HG02678 (cell line): ENCODE results near the gene GNB1L.
"Not testable (repeated sequence)": the region's sequence is repeated elsewhere in the genome, so short reads cannot be mapped to it uniquely, and the experiment has no call there.

Source experiments
- ATAC-seq: cut with Tn5 transposase; IDR thresholded peaks from one replicate; pipeline ENCODE4 v1.9.1; 2021; ENCODE audit warnings: mild to moderate bottlenecking, moderate library complexity; ENCODE audit not compliant: unreplicated experiment

Gene GNB1L

DNA sequence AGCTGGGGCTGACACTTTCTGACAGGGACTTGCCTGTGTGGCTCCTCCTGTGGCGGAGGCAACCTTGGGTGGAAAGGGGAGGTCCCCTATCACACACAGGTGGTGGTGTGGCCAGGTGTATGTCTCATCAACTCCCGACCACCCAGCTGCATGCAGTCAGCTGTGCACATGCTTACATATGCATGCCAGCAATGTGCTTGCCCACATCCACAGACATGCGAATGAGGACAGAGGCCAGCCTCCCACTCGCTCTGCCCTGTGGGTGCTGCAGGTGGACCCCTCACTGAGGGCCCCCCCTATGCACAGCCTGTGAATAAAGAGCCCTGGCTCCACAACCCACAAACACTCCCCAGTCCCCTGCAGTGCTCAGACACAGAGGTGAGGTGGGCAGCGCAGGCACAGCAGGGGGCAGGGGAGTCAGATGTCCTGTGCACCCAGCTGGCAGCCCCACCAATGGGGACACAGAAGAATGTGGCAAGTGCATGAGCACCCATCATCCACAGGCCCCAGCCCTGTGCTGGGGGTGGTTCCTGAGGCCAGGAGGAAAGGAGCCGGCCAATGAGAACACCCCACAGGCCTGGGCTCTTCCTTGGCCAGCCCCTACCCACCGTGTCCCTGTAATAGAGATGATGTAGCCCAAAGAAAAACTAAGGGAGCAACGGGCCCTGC lies 9.5 kb downstream of the GNB1L start:
- ATAC-seq = no peak

DNA sequence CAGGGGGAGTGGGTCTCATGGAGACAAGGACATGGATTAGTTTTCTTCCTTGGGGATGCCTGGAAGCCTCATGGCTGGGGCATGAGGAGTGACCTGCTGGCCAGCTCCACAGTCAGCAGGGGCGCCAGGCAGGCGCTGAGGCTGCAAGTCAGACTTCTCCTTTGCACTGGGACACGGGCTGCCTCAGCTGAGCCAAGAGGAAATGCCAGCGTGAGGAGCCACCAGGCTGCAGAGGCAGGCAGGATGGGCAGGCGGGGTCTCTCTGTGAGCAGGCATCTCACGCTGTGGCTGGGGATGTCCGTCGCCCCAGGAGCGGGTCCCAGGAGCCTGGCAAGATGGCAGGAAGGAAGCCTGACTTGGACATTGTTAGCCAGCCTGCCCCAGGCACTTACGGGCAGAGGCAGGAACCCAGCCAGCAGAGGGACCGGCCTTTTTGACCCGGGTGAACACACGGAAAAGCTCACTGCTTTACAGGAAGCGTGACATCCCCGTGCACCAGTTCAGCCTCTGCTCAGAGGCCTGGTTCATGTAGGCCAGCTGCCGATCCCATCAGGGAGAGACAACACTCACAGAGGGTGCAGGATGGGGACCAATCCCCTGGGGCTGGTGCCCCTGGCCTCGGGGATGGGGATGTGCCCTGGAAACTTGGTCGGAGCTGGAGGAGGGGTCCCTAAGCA lies 10.2 kb downstream of the GNB1L start:
- ATAC-seq = no peak

DNA sequence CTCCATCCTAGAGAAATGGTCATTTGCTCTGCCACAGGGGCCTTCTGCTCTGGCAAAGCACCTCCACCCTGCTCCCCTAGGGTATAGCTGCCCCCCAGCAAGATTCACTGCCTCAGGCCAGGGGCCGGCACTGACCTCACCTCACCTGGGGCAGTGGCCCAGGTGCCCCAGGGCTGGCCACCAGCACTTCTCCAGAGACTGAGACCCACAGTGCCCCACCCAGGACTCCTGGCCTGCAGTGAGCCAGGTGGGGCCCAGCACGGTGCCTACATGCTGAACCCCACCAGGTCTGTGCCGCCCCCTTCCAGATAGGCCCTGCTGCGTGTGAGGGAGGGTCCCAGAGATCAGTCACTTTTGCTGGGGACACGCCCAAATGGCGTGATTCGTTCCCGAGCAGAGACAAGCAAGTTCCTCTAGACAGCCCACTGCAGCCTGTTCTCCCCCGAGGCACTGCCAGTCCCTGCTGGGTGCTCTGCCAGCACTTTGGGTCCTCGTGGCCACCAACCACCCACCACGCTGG lies 10.8 kb downstream of the GNB1L start:
- ATAC-seq = no peak

DNA sequence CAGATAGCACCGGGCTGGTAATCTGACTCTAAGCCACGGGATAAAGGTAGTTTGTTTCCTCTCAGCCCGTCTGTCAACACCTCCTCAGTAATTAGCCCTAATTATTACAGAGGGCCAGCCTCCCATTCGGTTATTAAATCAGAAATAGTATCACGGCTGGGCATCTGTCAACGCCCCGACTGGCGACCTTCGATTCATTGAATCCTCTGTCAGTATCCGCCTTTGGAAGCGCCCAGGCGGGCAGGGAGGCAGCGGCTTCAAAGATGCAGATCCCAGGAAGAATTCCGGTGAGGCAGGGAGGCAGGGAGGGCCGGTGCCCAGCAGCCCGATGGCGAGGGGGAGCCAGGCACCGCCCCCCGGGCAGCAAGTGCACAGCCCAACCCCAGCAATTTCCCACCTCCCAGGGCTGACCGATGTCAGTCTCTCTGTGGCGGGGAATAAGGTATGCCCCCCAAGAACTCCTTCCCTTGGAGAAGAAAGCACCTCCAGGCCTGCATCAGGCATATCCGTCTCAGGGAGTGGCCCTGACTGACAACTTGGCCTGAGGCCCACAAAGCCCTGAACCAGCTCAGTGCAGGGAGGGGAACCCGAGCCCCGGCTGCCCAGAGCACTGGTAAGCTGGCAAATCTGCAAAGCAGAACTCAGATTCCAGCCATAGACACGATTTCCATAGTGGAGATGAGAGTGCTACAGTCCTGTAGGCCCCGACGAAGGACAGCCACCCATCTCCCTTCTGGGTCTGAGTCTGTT lies 11.4 kb downstream of the GNB1L start:
- no peak for ATAC-seq

DNA sequence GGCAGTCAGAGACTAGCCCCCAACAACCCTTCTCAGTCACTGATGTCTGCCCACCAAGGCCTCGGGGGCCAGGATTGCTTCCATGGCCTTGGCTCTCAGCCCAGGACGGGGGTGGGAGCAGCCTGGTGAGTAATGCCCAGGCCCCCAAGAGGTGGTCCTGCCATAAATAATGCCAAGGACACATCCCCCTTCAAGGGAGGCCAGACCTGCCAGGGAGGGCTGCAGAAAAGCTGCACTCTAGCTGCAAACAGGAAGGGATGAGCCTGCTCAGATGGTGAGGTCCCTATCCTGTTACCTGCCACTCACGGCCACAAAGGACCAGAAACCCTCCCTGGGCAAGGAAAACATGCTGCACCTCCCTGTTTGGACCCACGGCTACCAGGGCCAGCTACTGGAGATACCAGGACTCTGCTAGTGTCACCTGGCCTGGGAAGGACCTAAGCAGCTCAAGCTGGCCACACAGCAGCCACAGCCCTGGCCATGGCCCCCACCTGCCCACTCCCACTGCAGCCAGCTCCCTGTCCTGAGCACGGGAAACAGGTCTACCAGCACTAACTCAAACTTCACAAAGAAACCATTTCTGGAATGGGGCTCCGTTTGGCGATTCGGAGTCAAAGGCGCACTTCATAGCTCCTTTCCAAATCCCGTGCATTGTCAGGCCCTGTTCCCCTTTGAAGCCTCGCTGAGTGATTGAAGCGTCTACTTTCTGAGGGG lies 12.1 kb downstream of the GNB1L start:
- ATAC-seq = no peak

DNA sequence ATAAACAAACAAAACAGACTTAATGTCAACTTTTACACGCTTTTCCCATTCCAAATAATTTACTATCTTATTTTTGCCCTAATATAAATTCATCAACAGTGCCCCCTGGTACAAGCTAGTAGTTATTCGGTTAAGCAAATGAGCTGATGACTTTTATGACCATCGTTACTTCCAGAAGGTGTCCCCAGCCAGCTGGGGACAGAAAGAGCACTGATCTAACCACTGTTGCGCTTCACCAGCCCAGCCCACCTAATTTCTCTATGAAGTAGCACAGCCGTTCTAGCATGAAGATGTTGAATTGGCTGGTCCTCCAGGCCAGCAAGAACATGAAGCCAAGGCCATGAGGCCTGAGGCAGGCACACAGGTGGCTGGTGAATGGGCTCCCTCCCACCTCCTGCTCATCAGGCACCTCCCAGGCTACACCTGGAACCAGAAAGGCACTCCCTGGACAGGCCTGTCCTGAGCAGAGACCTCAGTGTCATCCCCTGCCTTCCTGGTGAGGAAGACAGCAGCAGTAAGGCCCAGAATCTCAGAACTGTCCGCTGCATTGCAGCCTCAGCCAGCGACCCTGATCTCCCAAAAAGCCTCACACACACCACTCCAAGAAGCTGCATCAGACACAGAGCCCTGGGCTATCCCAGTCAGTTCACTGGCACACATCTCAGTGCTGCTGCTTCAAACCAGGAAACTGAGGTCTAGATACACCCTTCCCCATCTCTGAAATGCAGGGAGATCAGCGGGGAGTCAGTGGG lies 12.9 kb downstream of the GNB1L start:
- no peak for ATAC-seq

DNA sequence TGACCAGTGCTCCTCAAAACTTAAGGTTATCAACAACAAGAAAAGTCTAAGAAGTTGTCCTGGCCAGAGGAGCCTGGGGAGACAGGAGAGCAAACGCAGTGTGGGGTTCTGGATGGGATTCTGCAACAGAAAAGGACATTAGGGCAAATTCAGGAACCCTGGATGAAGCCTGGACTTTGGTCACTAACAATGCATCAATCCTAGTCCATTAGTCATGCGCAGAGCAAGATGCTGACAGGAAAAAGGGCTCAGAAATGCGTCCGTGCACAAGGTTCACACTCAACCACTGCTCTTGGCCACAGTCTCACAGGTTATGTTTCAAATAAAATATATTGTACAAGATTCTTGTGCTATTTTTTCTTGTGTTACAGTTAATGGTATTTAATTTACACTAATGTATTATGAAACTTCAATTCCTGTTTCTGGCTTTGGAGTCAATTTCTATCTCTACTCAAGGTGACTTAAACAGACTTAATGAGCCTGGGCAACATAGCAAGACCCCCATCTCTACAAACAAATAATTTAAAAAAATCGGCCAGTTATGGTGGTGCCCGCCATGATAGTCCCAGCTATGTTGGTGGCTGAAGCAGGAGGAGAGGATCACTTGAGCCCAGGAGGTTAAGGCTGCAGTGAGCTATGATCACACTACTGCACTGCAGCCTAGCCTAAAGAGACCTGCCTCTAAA lies 13.6 kb downstream of the GNB1L start:
- ATAC-seq = no peak

DNA sequence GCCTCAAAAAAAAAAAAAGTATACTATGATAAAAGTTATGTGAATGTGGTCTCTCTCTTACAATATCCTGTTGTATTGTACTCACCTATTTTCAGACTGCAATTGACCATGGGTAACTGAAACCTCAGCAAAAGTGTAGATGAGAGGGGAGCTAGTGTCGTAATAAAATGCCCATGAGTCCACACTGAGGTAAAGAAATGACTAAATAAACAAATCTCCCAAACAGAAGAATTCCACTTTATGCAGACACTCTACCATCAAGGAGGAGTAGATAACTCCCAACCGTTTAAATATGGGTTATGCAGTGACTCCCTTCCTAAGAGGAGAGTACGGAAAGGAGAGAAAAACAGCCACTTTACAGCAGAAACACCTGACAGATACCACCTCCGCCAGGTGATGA lies 14.6 kb downstream of the GNB1L start:
- ATAC-seq = no peak

DNA sequence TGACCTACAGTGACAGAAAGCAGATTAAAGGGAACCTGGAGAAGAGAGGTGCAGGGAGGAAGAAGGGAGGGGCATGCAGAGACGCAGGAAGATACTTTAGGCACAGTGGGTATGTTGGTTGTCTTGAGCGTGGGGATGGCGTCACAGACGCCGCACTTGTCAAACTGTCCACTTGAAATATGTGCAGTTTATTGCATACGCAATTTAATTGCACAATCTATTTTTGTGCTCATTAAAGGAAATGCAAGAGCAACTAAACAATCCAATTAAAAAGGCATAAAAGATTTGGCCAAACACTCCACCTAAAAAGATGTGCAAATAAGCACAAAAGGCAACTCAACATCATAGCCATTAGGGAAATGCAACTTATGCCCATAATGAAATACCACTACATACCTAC lies 16.8 kb downstream of the GNB1L start:
- ATAC-seq = no peak

DNA sequence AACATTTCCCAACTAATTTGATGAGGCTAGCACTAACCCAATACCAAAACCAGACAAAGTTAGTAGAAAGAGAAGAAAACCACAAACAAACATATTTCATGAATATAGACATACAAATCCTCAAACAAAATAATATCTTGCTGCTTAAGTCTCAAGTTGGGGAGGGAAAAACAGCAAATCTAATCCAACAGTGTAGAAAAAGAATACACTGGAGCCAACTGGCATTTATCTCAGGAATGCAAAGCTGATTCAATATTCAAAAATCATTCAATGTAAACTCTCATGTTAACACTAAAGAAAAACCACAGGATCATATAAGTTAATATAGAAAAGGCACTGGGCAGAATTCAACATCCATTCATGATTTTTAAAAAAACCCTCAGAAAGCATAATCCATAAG lies 18.2 kb downstream of the GNB1L start:
- ATAC-seq = no peak

DNA sequence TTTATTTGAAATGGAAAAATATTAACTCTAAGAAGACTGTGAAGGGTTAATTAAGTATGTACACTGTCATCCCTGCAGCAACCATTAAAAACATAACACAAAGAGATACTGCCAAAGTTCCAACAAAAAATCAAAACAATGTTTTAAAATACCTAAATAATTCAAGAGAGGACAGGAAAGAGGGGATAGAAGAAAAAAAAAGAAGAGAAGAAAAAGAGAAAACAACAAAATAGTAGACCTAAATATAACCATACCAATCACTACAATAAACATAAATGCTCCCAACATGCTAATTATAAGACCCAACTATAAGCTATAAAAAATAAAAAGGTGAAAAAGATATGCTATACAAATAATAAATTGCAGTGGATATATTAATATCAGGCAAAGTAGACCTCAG lies 20.1 kb downstream of the GNB1L start:
- ATAC-seq = no peak

DNA sequence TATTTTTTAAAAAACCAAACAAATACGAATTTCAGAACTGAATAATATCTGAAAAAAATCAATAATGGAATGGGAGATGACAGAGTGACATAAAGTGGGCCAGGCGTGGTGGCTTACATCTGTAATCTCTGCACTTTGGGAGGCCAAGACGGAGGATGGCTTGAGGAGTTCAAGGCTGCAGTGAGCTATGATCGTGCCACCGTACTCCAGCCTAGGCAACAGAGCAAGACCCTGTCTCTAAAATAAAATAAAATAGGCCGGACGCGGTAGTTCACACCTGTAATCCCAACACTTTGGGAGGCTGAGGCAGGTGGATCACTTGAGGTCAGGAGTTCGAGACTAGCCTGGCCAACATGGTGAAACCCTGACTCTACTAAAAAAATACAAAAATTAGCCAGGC lies 21.3 kb downstream of the GNB1L start:
- ATAC-seq = not testable (repeated sequence)

DNA sequence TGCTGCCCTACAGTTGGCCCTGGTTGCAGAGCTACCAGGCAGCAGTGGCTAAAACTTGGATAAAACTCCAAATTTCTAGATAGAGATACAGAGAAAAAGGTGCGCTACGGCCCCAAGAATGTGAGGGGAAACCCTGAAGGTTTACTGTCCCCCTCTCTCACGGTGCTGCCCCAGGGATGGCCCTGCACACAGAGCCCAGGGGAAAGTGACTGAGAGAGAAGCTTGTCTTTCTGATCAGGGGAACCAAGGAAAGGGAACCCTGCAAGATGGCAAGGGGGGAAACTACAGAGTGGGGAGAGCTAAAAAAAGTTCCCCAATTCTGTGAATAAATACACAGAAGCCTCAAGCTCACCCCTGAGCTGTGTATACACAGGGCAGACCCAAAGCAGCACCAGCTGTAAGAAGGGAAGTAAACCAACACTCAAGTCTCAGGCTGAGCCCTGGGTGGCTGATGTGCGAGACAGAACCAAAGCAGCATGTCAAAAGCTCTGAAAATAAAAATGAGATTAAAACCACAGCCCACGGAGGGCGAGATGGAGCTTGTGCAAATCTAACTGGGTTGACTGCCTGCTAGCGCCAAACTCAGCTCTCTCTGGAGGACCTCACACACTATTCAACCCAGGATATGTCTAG lies 22.1 kb downstream of the GNB1L start:
- ATAC-seq = no peak

DNA sequence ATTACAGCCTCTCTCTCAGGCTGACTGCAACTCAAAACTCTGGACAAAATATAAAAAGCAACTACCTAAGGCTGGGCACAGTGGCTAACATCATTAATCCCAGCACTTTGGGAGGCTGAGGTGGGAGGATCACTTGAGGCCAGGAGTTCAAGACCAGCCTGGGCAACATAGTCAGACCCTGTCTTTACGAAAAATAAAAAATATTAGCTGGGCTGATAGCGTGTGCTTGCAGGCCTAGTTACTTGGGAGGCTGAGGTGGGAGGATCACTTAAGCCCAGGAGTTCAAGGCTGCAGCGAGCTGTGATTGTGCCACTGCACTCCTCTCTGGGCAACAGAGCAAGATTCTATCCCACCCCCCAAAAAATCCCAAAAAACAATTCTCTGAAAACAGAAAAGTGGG lies 22.7 kb downstream of the GNB1L start:
- ATAC-seq = not testable (repeated sequence)

DNA sequence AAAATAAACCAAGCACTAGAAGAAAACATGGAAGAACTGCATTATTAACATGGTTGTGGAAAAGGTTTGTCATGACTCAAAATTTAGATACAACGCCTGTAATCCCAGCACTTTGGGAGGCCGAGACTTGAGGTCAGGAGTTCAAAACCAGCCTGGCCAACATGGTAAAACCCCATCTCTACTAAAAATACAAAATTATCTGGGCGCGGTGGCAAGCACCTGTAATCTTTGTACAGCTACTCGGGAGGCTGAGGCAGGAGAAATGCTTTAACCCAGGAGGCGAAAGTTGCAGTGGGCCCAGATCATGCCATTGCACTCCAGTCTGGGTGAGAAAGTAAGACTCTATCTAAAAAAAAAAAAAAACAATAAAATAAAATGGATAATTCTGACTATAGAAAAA lies 23.7 kb downstream of the GNB1L start:
- no peak for ATAC-seq

DNA sequence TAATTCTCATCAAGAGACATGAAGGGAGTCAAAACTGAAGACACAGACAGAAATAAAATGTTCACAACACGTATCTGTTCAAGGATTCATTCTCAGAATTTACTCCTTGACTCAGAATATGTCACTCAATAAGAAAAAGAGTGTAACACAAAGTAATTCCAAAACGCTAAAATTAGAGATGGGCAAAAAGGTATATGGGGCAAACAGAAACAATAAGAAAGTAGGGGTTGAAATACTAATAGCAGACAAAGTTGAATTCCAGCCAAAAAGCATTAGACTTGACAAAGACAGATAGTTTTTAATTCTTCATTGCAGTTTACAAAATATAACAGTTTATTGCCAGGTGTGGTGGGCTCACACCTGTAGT lies 26.7 kb downstream of the GNB1L start:
- no peak for ATAC-seq

DNA sequence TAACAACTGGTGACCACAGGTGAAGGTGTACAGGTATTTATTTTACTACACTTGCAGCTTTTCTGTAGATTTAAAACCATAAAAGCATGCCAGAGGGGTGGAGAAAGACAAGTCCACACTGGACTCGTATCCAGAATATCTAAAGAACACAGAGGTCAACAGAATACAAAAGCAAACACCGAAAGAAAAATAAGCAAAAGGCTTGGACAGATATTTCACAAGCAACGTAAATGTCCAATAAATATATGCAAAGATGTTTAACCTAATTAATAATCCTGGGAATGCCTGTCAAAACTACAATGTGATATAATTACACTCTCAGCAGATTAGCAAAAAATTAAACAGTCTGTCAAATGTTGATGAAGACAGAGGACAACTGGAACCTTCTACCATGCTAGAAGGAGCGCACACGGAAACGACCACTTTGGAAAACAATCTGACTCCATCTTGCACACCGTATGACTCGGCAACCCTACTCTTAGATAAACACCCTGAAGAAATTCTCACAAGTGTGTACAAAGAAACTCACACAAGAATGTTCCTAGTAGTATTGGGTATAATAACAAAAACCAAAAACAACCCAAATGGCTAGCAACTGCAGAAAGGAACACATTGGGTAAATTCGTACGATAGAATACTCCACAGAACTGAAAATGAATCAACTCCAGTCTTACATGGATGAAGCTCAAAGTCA lies 27.2 kb downstream of the GNB1L start:
- ATAC-seq = no peak

DNA sequence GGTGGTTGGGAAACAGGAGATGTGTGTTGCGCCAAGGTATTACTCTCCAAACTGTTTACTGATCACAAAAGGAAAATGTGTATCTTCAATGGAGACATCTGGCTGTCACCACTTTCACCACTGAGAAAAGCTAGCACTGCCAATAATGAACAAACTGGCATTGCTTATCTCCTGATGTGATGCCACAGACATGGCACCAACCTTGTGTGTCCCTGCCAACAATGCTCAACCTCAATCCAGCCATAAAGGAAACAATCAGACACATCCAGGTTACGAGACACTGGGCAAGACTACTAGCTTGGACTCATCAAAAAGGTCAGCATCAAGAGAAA lies 28.1 kb downstream of the GNB1L start:
- ATAC-seq = no peak
